IMR-90 (cell line): ENCODE measurements around the gene KRTAP27-1. TPM values are rescaled to one million over a fixed set of nuclear protein-coding genes. Genes with fewer than 3 reads are reported as not detected.

Source experiments
- ATAC-seq: fragments of 200-7000 bp; cut with Tn5 transposase; 2 replicates; pipeline ENCODE4 v1.9.1; 2020; ENCODE audit warnings: low read depth, mild to moderate bottlenecking, moderate library complexity
- BruUV-seq: library from RNA; stranded (reverse); fragments of 400-500 nt; replicated peaks from 2 replicates; lab custom pipeline; 2021; lab: Mats Ljungman, UMichigan
- CTCF ChIA-PET: fragments of 300-600 bp; formaldehyde crosslinking; extraction: SDS; loops from one replicate; lab custom pipeline; 2021; ENCODE audit warnings: antibody characterized with exemption; lab: Yijun Ruan, JAX
- POLR2A ChIA-PET: fragments of 300-600 bp; sonication (Branson Sonifier 250); formaldehyde crosslinking; loops from one replicate; lab custom pipeline; 2022; ENCODE audit warnings: antibody characterized with exemption; ENCODE audit not compliant: unreplicated experiment; lab: Charles Lee
- DNase-seq: peaks from one replicate; pipeline ENCODE4 v3.0.0; 2013
- H2AFZ ChIP-seq: replicated peaks from 2 replicates; pipeline ENCODE3; 2013; ENCODE audit warnings: low read length, mild to moderate bottlenecking; ENCODE audit not compliant: poor library complexity
- H2AK5ac ChIP-seq: 2 replicates; pipeline ENCODE4 v1.6.1; 2013; ENCODE audit warnings: low read depth, low read length, inconsistent platforms
- H2AK9ac ChIP-seq: replicated peaks from 2 replicates; pipeline ENCODE3; 2013; ENCODE audit warnings: mild to moderate bottlenecking, low read depth, low read length, moderate library complexity; ENCODE audit not compliant: poor library complexity
- H2BK120ac ChIP-seq: 2 replicates; pipeline ENCODE4 v1.6.1; 2013; ENCODE audit warnings: low read depth, low read length, inconsistent platforms
- H2BK15ac ChIP-seq: 3 replicates; pipeline ENCODE4 v1.6.1; 2013; ENCODE audit warnings: low read depth, low read length, inconsistent platforms
- H2BK20ac ChIP-seq: 2 replicates; pipeline ENCODE4 v1.6.1; 2013; ENCODE audit warnings: low read depth, mild to moderate bottlenecking, inconsistent platforms, low read length, moderate library complexity
- H2BK5ac ChIP-seq: 2 replicates; pipeline ENCODE4 v1.6.1; 2013; ENCODE audit warnings: mild to moderate bottlenecking, low read depth, low read length, inconsistent platforms; ENCODE audit not compliant: poor library complexity, severe bottlenecking
- H3K14ac ChIP-seq: replicated peaks from 2 replicates; pipeline ENCODE4 v1.6.1; 2013; ENCODE audit warnings: low read depth, low read length, inconsistent platforms
- H3K18ac ChIP-seq: 2 replicates; pipeline ENCODE4 v1.6.1; 2013; ENCODE audit warnings: low read depth, low read length, control low read depth
- H3K23ac ChIP-seq: 2 replicates; pipeline ENCODE4 v1.6.1; 2013; ENCODE audit warnings: low read depth, low read length, inconsistent platforms
- H3K27ac ChIP-seq: 2 replicates; pipeline ENCODE4 v1.5.1; 2013; ENCODE audit warnings: mild to moderate bottlenecking, control low read depth, low read length; ENCODE audit not compliant: insufficient read depth
- H3K27me3 ChIP-seq: 2 replicates; pipeline ENCODE4 v1.6.1; 2013; ENCODE audit warnings: low read length; ENCODE audit not compliant: control insufficient read depth, insufficient read depth
- H3K36me3 ChIP-seq: 2 replicates; pipeline ENCODE4 v1.6.1; 2013; ENCODE audit warnings: low read length, mixed read lengths; ENCODE audit not compliant: control insufficient read depth, insufficient read depth
- H3K4ac ChIP-seq: 2 replicates; pipeline ENCODE4 v1.6.1; 2013; ENCODE audit warnings: low read depth, low read length, inconsistent platforms
- H3K4me1 ChIP-seq: 2 replicates; pipeline ENCODE4 v1.6.1; 2013; ENCODE audit warnings: low read length, mixed read lengths; ENCODE audit not compliant: control insufficient read depth, insufficient read depth
- H3K4me2 ChIP-seq: 2 replicates; pipeline ENCODE4 v1.6.1; 2013; ENCODE audit warnings: low read depth, mild to moderate bottlenecking, control low read depth, low read length, moderate library complexity
- H3K4me3 ChIP-seq: 2 replicates; pipeline ENCODE4 v1.5.1; 2013; ENCODE audit warnings: low read depth, mild to moderate bottlenecking, control low read depth, low read length, moderate library complexity; ENCODE audit not compliant: insufficient read depth
- H3K56ac ChIP-seq: 2 replicates; pipeline ENCODE4 v1.6.1; 2013; ENCODE audit warnings: low read length, inconsistent platforms; ENCODE audit not compliant: insufficient read depth; ENCODE audit errors: extremely low read depth
- H3K79me1 ChIP-seq, 2 experiments: 2 replicates each; pipeline ENCODE4 v1.6.1; 2013; ENCODE audit warnings: low read length in 2 of 2, inconsistent platforms in 1 of 2, low read depth in 1 of 2
- H3K9ac ChIP-seq: 2 replicates; pipeline ENCODE4 v1.6.1; 2013; ENCODE audit warnings: low read depth, low read length, control low read depth
- H3K9me1 ChIP-seq: 2 replicates; pipeline ENCODE4 v1.6.1; 2013; ENCODE audit warnings: low read length, inconsistent platforms; ENCODE audit not compliant: insufficient read depth
- H3K9me3 ChIP-seq: 2 replicates; pipeline ENCODE4 v1.6.1; 2013; ENCODE audit warnings: low read length; ENCODE audit not compliant: control insufficient read depth, insufficient read depth
- H4K20me1 ChIP-seq: 2 replicates; pipeline ENCODE4 v1.6.1; 2013; ENCODE audit warnings: low read length, inconsistent platforms; ENCODE audit not compliant: insufficient read depth
- H4K5ac ChIP-seq: 2 replicates; pipeline ENCODE4 v1.6.1; 2013; ENCODE audit warnings: mild to moderate bottlenecking, low read depth, low read length, control low read depth
- H4K8ac ChIP-seq, 2 experiments: 2 replicates each; pipeline ENCODE4 v1.6.1; 2013; ENCODE audit warnings: low read depth in 2 of 2, low read length in 2 of 2, control low read depth in 1 of 2, inconsistent platforms in 1 of 2
- H4K91ac ChIP-seq: 2 replicates; pipeline ENCODE4 v1.6.1; 2013; ENCODE audit warnings: low read depth, low read length, inconsistent platforms; ENCODE audit not compliant: insufficient read depth
- BHLHE40 ChIP-seq: fragments of 150-350 bp; IDR thresholded peaks from 2 replicates; pipeline ENCODE4 v1.6.1; 2016; ENCODE audit warnings: mild to moderate bottlenecking, low read depth, low read length
- CHD1 ChIP-seq: IDR thresholded peaks from 2 replicates; pipeline ENCODE4 v1.6.1; 2012; ENCODE audit warnings: low read depth, low read length, improper control_type of control experiment
- CTCF ChIP-seq: conservative IDR thresholded peaks from 2 replicates; pipeline ENCODE4 v1.5.1; 2012; ENCODE audit warnings: mild to moderate bottlenecking, low read depth, low read length, improper control_type of control experiment
- FOS ChIP-seq: fragments of 150-350 bp; IDR thresholded peaks from 2 replicates; pipeline ENCODE4 v1.6.1; 2016; ENCODE audit warnings: low read depth, low read length
- MAFK ChIP-seq: IDR thresholded peaks from 2 replicates; pipeline ENCODE4 v1.6.1; 2012; ENCODE audit warnings: low read depth, low read length, improper control_type of control experiment
- MAZ ChIP-seq: IDR thresholded peaks from 2 replicates; pipeline ENCODE4 v1.6.1; 2012; ENCODE audit warnings: low read depth, mild to moderate bottlenecking, low read length, improper control_type of control experiment, moderate library complexity, borderline replicate concordance
- MXI1 ChIP-seq: IDR thresholded peaks from 2 replicates; pipeline ENCODE4 v1.6.1; 2012; ENCODE audit warnings: low read depth, mild to moderate bottlenecking, low read length, moderate library complexity, borderline replicate concordance
- NFE2L2 ChIP-seq: fragments of 150-350 bp; IDR thresholded peaks from 2 replicates; pipeline ENCODE4 v1.6.1; 2016; ENCODE audit warnings: low read depth, mild to moderate bottlenecking, low read length
- POLR2A ChIP-seq: IDR thresholded peaks from 2 replicates; pipeline ENCODE4 v1.6.1; 2012; ENCODE audit warnings: mild to moderate bottlenecking, low read depth, low read length
- RAD21 ChIP-seq: IDR thresholded peaks from 2 replicates; pipeline ENCODE4 v1.6.1; 2012; ENCODE audit warnings: low read length, improper control_type of control experiment
- RCOR1 ChIP-seq: IDR thresholded peaks from 2 replicates; pipeline ENCODE4 v1.6.1; 2012; ENCODE audit warnings: mild to moderate bottlenecking, low read length, improper control_type of control experiment; ENCODE audit not compliant: insufficient replicate concordance
- RFX5 ChIP-seq: IDR thresholded peaks from 2 replicates; pipeline ENCODE4 v1.8.0; 2012; ENCODE audit warnings: low read depth, mild to moderate bottlenecking, low read length, moderate library complexity
- SMC3 ChIP-seq: fragments of 150-350 bp; IDR thresholded peaks from 2 replicates; pipeline ENCODE4 v1.6.1; 2016; ENCODE audit warnings: low read depth, mild to moderate bottlenecking, antibody characterized with exemption, low read length, moderate library complexity
- WGBS, 2 experiments: methylation state at CpG; one replicate each; pipeline versions ENCODE4 v1.1.5 to v1.1.7; 2013; ENCODE audit warnings: missing lambda C conversion rate in 2 of 2; ENCODE audit not compliant: insufficient read length in 1 of 2; ENCODE audit errors: extremely low coverage in 2 of 2; 5-methylcytosine and 5-hydroxymethylcytosine counted together
- dilution Hi-C: fragments of 300-500 bp; cut with HindIII; formaldehyde crosslinking; loops from one replicate; pipeline ENCODE4 v1.14.3; 2018; ENCODE audit warnings: low sequenced_read_pairs; ENCODE audit not compliant: unreplicated experiment
- in situ Hi-C: fragments of 300-500 bp; cut with MboI; formaldehyde crosslinking; loops from 3 replicates; pipeline ENCODE4 v1.14.3; 2019; ENCODE audit warnings: low sequenced_read_pairs, inconsistent platforms, mixed read lengths
- intact Hi-C: fragments of 100-400 bp; cut with micrococcal nuclease; formaldehyde crosslinking; loops from 2 replicates; pipeline ENCODE4 v1.10.0; 2022
- polyA plus RNA-seq, 3 experiments: library from polyadenylated mRNA; depleted of rRNA; stranded (reverse); fragments of >200 nt; gene quantifications; 2 replicates each; pipeline ENCODE4 v1.2.3, GENCODE V29; 2012; ENCODE audit warnings: low replicate concordance in 1 of 3
- total RNA-seq: library from RNA; depleted of rRNA; stranded (reverse); fragments of >200 nt; gene quantifications from 2 replicates; pipeline ENCODE4 v1.2.3, GENCODE V29; 2012
- TF ChIP-seq, protein P1 (sequence below): fragments of 150-350 bp; IDR thresholded peaks from 2 replicates; pipeline ENCODE4 v1.6.1; 2016; ENCODE audit warnings: low read depth, mild to moderate bottlenecking, low read length, moderate library complexity, borderline replicate concordance

The KRTAP27-1 gene
- total and polyA plus RNA-seq, 2 of the 4 experiments (the other 2 are of a cell fraction) = not detected

- POLR2A ChIA-PET = no interaction called here
- H3K18ac ChIP-seq = no peak overlapping the region
- DNase-seq (no peak), ATAC-seq (no peak)
- no peak overlapping the region for H3K23ac ChIP-seq
- peaks cover 18% of the 10 kb centered on the region for H3K9me3 ChIP-seq
- H3K36me3 ChIP-seq = no peaks in the 10 kb centered on the region
- no peak overlapping the region for H2BK5ac ChIP-seq
- WGBS, 2 experiments = no CpG with 5 or more reads among the region's 2 CpGs
- no peak overlapping the region for H2BK120ac ChIP-seq
- H4K5ac ChIP-seq = no peak overlapping the region
- no peaks in the 10 kb centered on the region for H3K9me1 ChIP-seq
- H3K79me1 ChIP-seq = no peaks in the 10 kb centered on the region
- no peak overlapping the region for H4K91ac ChIP-seq
- H2BK20ac ChIP-seq = no peak overlapping the region
- no peaks in the 10 kb centered on the region for H3K4me1 ChIP-seq
- dilution Hi-C loops = no loop called here
- no peak overlapping the region for H2AK9ac ChIP-seq
- no peak overlapping the region for H3K4me3 ChIP-seq
- no peaks in the 10 kb centered on the region for H4K20me1 ChIP-seq
- BruUV-seq = no TSS peak
- H4K8ac ChIP-seq = no peak overlapping the region
- H2AK5ac ChIP-seq = no peak overlapping the region
- in situ Hi-C loops = no loop called here
- H3K56ac ChIP-seq = no peak overlapping the region
- H3K27ac ChIP-seq = no peak overlapping the region
- no peak overlapping the region for H3K14ac ChIP-seq
- no peak overlapping the region for H2BK15ac ChIP-seq
- H3K4me2 ChIP-seq = no peak overlapping the region
- TF ChIP-seq RFX5 (no peak), MAZ (no peak), NFE2L2 (no peak), BHLHE40 (no peak), POLR2A (no peak), RAD21 (no peak), SMC3 (no peak), MXI1 (no peak), RCOR1 (no peak), CHD1 (no peak), FOS (no peak), MAFK (no peak), CTCF (no peak)
- TF ChIP-seq, protein P1, sequence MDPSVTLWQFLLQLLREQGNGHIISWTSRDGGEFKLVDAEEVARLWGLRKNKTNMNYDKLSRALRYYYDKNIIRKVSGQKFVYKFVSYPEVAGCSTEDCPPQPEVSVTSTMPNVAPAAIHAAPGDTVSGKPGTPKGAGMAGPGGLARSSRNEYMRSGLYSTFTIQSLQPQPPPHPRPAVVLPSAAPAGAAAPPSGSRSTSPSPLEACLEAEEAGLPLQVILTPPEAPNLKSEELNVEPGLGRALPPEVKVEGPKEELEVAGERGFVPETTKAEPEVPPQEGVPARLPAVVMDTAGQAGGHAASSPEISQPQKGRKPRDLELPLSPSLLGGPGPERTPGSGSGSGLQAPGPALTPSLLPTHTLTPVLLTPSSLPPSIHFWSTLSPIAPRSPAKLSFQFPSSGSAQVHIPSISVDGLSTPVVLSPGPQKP = no peak
- H3K4ac ChIP-seq = no peak overlapping the region
- H3K27me3 ChIP-seq = no peaks in the 10 kb centered on the region
- H2AFZ ChIP-seq = no peak overlapping the region
- intact Hi-C loops = no loop called here
- H3K9ac ChIP-seq = no peak overlapping the region
- CTCF ChIA-PET = interaction anchor here (0.6 kb wide), 1 partner anchor 8 kb away, joined by 7 read pairs; no protein-coding TSS in a partner anchor
Observed at GRCh38 chr21:30332681-30333080, 4.8 kb downstream of the KRTAP27-1 start.
